Ascending aorta (tissue), 2 donors: Measurements from ENCODE around the gene PAPPA2. TPM values are rescaled to one million over a fixed set of nuclear protein-coding genes. Genes with fewer than 3 reads are reported as not detected.

Experiments used
- DNase-seq, 2 donors: peaks; one replicate each; pipeline ENCODE4 v3.0.0-alpha.2; 2019; ENCODE audit warnings: low spot score in 2 of 2
- H3K27ac ChIP-seq, 2 donors: fragments of 200-600 bp; sonication (generic); one replicate each; pipeline ENCODE4 v1.5.1; 2016 to 2017; ENCODE audit warnings: mild to moderate bottlenecking in 1 of 2
- H3K27me3 ChIP-seq: fragments of 200-600 bp; sonication (generic); one replicate; pipeline ENCODE4 v1.5.1; 2017
- H3K36me3 ChIP-seq, 2 donors: fragments of 200-600 bp; sonication (generic); one replicate each; pipeline ENCODE4 v1.5.1; 2016
- H3K4me1 ChIP-seq, 2 donors: fragments of 200-600 bp; sonication (generic); one replicate each; pipeline ENCODE4 v1.5.1; 2016 to 2017; ENCODE audit warnings: mild to moderate bottlenecking in 1 of 2
- H3K4me3 ChIP-seq, 2 donors: fragments of 200-600 bp; sonication (generic); one replicate each; pipeline ENCODE4 v1.5.1; 2016 to 2017; ENCODE audit warnings: mild to moderate bottlenecking in 1 of 2
- H3K9me3 ChIP-seq, 2 donors: fragments of 200-600 bp; sonication (generic); one replicate each; pipeline ENCODE4 v1.5.1; 2016
- intact Hi-C: fragments of 100-400 bp; cut with DNase I; formaldehyde crosslinking; loops from one replicate; pipeline ENCODE4 v1.15.1; 2023
- total RNA-seq: library from RNA; depleted of rRNA; stranded (reverse); fragments of >200 nt; gene quantifications from one replicate; pipeline ENCODE4 v1.1.0, GENCODE V29; 2016
- TF ChIP-seq, protein P1 (sequence below), 3 experiments: fragments of 200-600 bp in 2 of 3; fragments of 450-650 bp in 1 of 3; sonication (generic) in 2 of 3; IDR thresholded peaks; one replicate each; pipeline ENCODE4 v1.5.1; 2016 to 2019; ENCODE audit warnings: antibody characterized with exemption in 3 of 3, mild to moderate bottlenecking in 1 of 3, moderate library complexity in 1 of 3

Gene PAPPA2
- total RNA-seq, 1 donor from 2014 or later, result 2.9 TPM

- no peak for DNase-seq
- no peaks in the 10 kb centered on the region for H3K9me3 ChIP-seq
- H3K4me1 ChIP-seq, result no peaks in the 10 kb centered on the region
- no peak overlapping the region for H3K27ac ChIP-seq
- intact Hi-C loops, result no loop called here
- H3K36me3 ChIP-seq, result no peaks in the 10 kb centered on the region
- no peak overlapping the region for H3K4me3 ChIP-seq
- TF ChIP-seq, protein P1, sequence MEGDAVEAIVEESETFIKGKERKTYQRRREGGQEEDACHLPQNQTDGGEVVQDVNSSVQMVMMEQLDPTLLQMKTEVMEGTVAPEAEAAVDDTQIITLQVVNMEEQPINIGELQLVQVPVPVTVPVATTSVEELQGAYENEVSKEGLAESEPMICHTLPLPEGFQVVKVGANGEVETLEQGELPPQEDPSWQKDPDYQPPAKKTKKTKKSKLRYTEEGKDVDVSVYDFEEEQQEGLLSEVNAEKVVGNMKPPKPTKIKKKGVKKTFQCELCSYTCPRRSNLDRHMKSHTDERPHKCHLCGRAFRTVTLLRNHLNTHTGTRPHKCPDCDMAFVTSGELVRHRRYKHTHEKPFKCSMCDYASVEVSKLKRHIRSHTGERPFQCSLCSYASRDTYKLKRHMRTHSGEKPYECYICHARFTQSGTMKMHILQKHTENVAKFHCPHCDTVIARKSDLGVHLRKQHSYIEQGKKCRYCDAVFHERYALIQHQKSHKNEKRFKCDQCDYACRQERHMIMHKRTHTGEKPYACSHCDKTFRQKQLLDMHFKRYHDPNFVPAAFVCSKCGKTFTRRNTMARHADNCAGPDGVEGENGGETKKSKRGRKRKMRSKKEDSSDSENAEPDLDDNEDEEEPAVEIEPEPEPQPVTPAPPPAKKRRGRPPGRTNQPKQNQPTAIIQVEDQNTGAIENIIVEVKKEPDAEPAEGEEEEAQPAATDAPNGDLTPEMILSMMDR (IDR thresholded peaks at IDR 0.05), result no peak
- no peaks in the 10 kb centered on the region for H3K27me3 ChIP-seq
Measured at GRCh38 chr1:176884286-176884685, 421.3 kb downstream of the PAPPA2 start.

DNA sequence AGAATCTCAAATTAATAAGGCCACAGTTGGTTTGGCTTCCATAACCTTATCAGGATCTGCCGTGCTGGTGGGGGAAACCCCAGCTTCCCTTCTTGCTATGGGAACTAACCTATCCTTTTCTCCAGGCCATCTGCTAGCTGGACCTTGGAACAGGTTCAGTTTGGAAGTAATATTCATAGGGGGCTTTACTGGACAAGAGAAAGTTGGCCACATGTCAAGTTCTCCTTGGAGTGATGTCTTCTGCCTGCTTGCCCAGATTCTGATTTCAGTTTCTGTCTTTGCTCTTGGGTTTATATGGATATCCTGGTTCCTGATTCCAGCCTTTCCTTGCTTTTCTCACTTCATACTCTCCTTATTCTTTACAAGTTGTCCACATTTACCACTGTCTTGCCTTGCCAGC is 421.9 kb downstream of the PAPPA2 start:
- H3K4me1 ChIP-seq, result no peaks in the 10 kb centered on the region
- no peak overlapping the region for H3K27ac ChIP-seq
- H3K4me3 ChIP-seq, result no peak overlapping the region
- H3K9me3 ChIP-seq, result no peaks in the 10 kb centered on the region
- TF ChIP-seq, protein P1 (IDR thresholded peaks at IDR 0.05), result no peak
- H3K36me3 ChIP-seq, result no peaks in the 10 kb centered on the region
- intact Hi-C loops, result no loop called here
- no peak for DNase-seq
- no peaks in the 10 kb centered on the region for H3K27me3 ChIP-seq

GRCh38 chr1:176885341-176885740 is 422.4 kb downstream of the PAPPA2 start:
- Histone ChIP-seq H3K27ac (no peak overlapping the region), H3K4me3 (no peak overlapping the region), H3K4me1 (no peaks in the 10 kb centered on the region), H3K36me3 (no peaks in the 10 kb centered on the region), H3K27me3 (no peaks in the 10 kb centered on the region), H3K9me3 (no peaks in the 10 kb centered on the region)
- intact Hi-C loops, result no loop called here
- no peak for DNase-seq
- TF ChIP-seq, protein P1 (IDR thresholded peaks at IDR 0.05), result no peak

GRCh38 chr1:176885751-176886150 is 422.8 kb downstream of the PAPPA2 start:
- no peaks in the 10 kb centered on the region for H3K36me3 ChIP-seq
- no peaks in the 10 kb centered on the region for H3K9me3 ChIP-seq
- H3K27me3 ChIP-seq, result no peaks in the 10 kb centered on the region
- TF ChIP-seq, protein P1 (IDR thresholded peaks at IDR 0.05), result no peak
- intact Hi-C loops, result no loop called here
- no peak overlapping the region for H3K4me3 ChIP-seq
- H3K27ac ChIP-seq, result no peak overlapping the region
- H3K4me1 ChIP-seq, result no peaks in the 10 kb centered on the region
- DNase-seq, result no peak

DNA sequence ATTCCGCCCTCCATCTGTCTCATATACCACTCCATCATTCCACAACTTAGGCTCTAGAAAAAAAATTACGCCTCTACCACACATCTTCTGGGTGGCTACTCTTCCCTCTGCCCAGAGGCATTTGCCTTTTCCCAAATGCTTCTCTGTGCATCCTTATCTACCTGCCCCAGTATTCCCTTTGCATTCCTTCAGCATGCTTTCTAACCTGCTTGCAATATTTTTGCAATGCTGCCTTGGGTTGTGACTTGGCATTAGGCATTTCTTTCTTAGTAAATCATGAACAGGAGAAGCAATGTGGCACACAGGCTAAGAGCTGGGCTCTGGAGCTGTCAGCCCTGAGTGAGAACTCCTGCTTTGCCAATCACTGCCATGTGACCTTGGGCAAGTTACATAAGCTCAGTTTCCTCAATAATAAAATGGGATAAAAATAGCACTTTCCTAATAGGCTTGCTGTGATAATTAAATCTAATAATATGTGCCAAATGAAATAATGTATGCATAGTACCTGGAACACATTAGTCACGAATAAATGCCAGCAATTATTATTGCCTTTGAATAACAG is 425.6 kb downstream of the PAPPA2 start:
- intact Hi-C loops, result no loop called here
- no peak for DNase-seq

More for the DNA sequence above, 425.6 kb downstream of the PAPPA2 start:
- Histone ChIP-seq H3K27me3 (no peaks in the 10 kb centered on the region), H3K4me1 (no peaks in the 10 kb centered on the region), H3K27ac (no peak overlapping the region), H3K9me3 (no peaks in the 10 kb centered on the region), H3K36me3 (no peaks in the 10 kb centered on the region), H3K4me3 (no peak overlapping the region)
- TF ChIP-seq, protein P1 (IDR thresholded peaks at IDR 0.05), result no peak
